Heart left ventricle (tissue), 13 donors: Measurements from ENCODE around the gene OR6K3.

Experiments used
- CTCF ChIP-seq, 12 donors: fragments of 200-600 bp; sonication (generic) in 4 of 12; IDR thresholded peaks; one replicate each; pipeline versions ENCODE4 v1.5.0 to v1.8.0; 2018 to 2022; ENCODE audit warnings: antibody characterized with exemption in 12 of 12, mild to moderate bottlenecking in 5 of 12
- POLR2A ChIP-seq, 2 donors: fragments of 450-650 bp; IDR thresholded peaks; one replicate each; pipeline ENCODE4 v1.6.1; 2017; ENCODE audit warnings: antibody characterized with exemption in 2 of 2, mild to moderate bottlenecking in 2 of 2, moderate library complexity in 2 of 2
- donor health status: ischemic (EF 13 %, LVEDD 7.1; RV severe dilation, severe dysfunction).
- donor health status: DM: no; HTN: yes; CAD: no.
- donor health status: DM: no; HTN: no; CAD: no.
- donor health status: ischemic (EF 25% LVEDD 6.9; RV normal size, moderate dysfunction).
- donor health status: ischemic (EF 25% LVEDD 5.7; RV mildly dilated, moderate dysfunction).
- donor health status: ischemic (EF 35%, LVEDD 5.7; RV mildly dilated, moderate dysfunction).
- donor health status: nonischemic (EF 11% LVEDD 7.7; RV severe dilation, severe dysfunction).
- donor health status: DM: yes; HTN: yes; CAD: no.
- donor health status: PGD.
- donor health status: ischemic (EF 29% LVEDD 5.4; RV normal size, mild dysfunction).
- donor health status: nonischemic (EF 23%, LVEDD 6.1; RV moderate dilation, normal function).

- TF ChIP-seq CTCF (IDR thresholded peaks at IDR 0.05) (no peak), POLR2A (IDR thresholded peaks at IDR 0.05) (no peak)
Observed at GRCh38 chr1:158675563-158676323, 44.8 kb downstream of the OR6K3 start.
